Glutamatergic neuron (in vitro differentiated cells): ENCODE results near the gene HAVCR1. TPM values are rescaled to one million over a fixed set of nuclear protein-coding genes. Genes with fewer than 3 reads are reported as not detected.

Experiments used
- total RNA-seq: library from RNA; stranded (reverse); fragmentation: NEBNext Ultra II Directional; extraction: Animal tissue kit (Norgen Biotek cat#: 25700); gene quantifications from one replicate; pipeline ENCODE4 v1.2.1, GENCODE V29; 2021; ENCODE audit not compliant: unreplicated experiment

The HAVCR1 gene
- total RNA-seq, 1 donor from 2014 or later, result not detected

Other genes with a start within 250 kb of the HAVCR1 start
- gene PPP1R2B, start 208.8 kb downstream of the HAVCR1 start, total RNA-seq, result not detected
- not detected for gene TIMD4, start 95.9 kb downstream of the HAVCR1 start, total RNA-seq
- not detected for gene HAVCR2, start 49.9 kb upstream of the HAVCR1 start, total RNA-seq
- 13.2 TPM for gene MED7, start 83.7 kb upstream of the HAVCR1 start, total RNA-seq
- not detected for gene GARIN3, start 107.1 kb upstream of the HAVCR1 start, total RNA-seq
- not detected for gene ITK, start 121.7 kb upstream of the HAVCR1 start, total RNA-seq
- 120 TPM for gene CYFIP2, start 207.0 kb upstream of the HAVCR1 start, total RNA-seq